NB4 (cell line): ENCODE data around the gene CMC2.
A peak's percentile ranks its signal among the peaks of the same experiment; 100 is the strongest.

Experiments
- DNase-seq: peaks from one replicate; pipeline ENCODE4 v3.0.0; 2010; ENCODE audit warnings: low read depth
- H3K4me3 ChIP-seq: one replicate; pipeline ENCODE4 v1.5.1; 2011; ENCODE audit warnings: mild to moderate bottlenecking, low read depth, low read length, moderate library complexity
- MYC ChIP-seq: IDR thresholded peaks from 2 replicates; pipeline ENCODE4 v1.6.1; 2011; ENCODE audit warnings: low read depth, low read length
- POLR2A ChIP-seq: IDR thresholded peaks from 2 replicates; pipeline ENCODE4 v1.6.1; 2011; ENCODE audit warnings: mild to moderate bottlenecking; ENCODE audit not compliant: insufficient read length; ENCODE audit errors: extremely low read depth
- TF ChIP-seq, protein P1 (sequence below): IDR thresholded peaks from 2 replicates; pipeline ENCODE4 v1.6.1; 2011; ENCODE audit warnings: low read depth, low read length
- TF ChIP-seq, protein P2 (sequence below): IDR thresholded peaks from one replicate; pipeline ENCODE4 v1.5.1; 2012; ENCODE audit warnings: low read depth, low read length

Gene CMC2

DNA sequence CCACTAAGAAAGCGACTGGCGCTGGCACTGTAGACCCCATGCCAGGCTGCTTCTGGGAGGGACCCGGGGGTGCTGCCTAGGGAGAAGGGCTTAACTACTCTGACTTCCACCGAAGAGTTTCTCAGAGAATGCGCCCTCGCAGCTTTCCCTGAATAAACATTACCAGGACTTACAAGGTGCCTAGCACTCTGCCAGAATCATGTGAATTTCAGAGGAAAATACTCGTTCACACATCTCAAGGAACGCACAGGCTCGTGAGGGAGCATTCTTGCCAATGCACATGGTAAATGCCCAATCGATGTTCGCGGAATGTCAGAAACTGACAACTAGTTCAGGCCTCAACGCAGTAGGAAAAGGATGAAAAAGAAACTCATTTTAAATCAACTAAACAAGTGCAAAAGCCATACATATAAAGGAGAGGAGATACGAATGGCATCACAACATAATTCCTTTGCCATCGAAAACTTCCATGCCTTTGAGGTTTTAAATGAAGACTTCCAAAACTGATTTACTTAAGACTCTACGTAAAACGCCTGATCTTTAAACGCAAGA lies 999 bp downstream of the CMC2 start:
- TF ChIP-seq, protein P1, sequence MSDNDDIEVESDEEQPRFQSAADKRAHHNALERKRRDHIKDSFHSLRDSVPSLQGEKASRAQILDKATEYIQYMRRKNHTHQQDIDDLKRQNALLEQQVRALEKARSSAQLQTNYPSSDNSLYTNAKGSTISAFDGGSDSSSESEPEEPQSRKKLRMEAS, result no peak
- no peak for TF ChIP-seq POLR2A
- no peak for TF ChIP-seq MYC
- TF ChIP-seq, protein P2, sequence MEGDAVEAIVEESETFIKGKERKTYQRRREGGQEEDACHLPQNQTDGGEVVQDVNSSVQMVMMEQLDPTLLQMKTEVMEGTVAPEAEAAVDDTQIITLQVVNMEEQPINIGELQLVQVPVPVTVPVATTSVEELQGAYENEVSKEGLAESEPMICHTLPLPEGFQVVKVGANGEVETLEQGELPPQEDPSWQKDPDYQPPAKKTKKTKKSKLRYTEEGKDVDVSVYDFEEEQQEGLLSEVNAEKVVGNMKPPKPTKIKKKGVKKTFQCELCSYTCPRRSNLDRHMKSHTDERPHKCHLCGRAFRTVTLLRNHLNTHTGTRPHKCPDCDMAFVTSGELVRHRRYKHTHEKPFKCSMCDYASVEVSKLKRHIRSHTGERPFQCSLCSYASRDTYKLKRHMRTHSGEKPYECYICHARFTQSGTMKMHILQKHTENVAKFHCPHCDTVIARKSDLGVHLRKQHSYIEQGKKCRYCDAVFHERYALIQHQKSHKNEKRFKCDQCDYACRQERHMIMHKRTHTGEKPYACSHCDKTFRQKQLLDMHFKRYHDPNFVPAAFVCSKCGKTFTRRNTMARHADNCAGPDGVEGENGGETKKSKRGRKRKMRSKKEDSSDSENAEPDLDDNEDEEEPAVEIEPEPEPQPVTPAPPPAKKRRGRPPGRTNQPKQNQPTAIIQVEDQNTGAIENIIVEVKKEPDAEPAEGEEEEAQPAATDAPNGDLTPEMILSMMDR, result no peak
- H3K4me3 ChIP-seq, result peak overlapping the region; percentile 65
- DNase-seq, result peak; percentile 45

DNA sequence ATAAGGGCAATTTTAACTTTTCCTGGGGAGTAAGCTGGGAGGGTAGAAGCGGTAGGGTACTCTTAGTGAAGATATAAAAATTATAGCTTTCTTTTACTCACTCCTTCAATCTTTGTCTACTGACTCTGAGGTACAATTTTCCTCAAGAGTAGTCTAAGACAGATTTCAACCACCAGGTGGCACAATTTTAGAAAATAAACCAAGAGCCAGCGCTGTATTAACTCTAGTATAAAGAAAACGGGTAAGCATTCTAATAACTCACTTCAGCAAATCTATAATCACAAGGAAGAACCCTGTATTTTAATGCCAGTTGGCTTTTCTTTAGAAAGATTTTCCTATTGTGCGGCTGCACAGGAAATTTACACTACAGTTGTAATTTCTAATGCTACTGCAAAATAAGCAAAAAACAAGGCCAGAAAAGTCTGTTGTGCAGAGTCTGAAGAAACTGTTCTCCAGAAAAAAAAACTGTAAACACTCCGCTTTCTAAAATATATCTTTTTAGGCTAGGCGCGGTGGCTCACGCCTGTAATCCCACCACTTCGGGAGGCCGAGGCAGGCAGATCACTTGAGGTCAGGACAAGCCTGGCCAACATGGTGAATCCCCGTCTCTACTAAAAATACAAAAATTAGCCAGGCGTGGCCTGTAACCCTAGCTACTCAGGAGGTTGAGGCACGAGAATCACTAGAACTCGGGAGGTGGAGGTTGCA lies 1.9 kb downstream of the CMC2 start:
- TF ChIP-seq, protein P2, result peak; percentile 51
- TF ChIP-seq, protein P1, result no peak
- H3K4me3 ChIP-seq, result peak overlapping the region; percentile 65
- peak; percentile 73 for DNase-seq

DNA sequence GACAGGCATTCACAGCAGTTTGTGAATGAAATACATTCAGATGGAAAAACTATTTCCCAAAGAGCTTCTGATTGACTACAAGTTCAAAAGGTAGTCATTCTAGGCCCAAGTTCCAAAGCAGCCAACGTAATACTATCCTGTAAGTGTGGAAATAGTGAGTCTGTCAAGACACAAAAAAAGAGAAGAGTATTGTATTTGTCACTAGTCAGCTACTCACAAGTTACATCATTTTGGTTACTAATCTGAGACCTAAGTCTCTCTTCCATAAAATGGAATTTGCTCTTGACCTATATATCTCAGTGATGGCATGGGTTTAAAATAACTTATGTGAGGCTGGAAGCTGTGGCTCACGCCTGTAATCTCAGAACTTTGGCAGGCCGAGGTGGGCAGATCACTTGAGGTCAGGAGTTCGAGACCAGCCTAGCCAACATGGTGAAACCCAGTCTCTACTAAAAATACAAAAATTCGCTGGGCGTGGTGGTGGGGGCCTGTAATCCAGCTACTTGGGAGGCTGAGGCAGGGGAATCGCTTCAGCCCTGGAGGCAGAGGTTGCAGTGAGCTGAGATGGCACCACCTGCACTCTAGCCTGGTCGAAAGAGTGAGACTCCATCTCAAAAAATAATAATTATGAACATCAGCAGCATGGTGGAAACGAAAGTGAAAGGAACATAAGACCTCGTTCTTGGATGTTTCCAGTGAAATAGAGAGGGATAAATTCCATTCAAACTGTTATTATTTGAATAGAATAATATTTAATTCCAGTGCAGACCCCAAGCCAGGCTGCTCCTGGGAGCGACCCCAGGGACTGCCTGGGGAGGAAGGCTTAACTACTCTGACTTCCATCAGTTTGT lies 2.9 kb downstream of the CMC2 start:
- no peak for DNase-seq
- H3K4me3 ChIP-seq, result peak overlapping the region; percentile 65
- TF ChIP-seq POLR2A (no peak), MYC (no peak)
- TF ChIP-seq, protein P2, result no peak
- TF ChIP-seq, protein P1, result no peak

DNA sequence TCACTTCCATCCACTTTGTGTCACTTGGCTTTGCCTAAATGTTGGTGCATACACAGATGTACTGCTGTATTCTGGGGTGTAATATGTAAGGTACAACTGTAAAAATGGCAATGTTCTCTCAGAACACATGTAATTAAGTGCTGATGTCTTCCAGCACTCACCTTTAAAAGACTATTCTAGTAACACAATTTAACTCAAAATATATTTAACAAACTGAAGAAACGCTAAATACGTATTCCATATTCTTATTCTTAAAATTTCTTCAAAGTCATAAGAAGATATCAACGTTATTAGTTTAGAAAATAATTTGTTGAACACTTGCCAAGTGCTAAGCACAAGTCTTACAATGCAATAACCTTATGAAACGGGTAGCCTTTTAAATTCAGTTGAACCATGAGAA lies 3.6 kb downstream of the CMC2 start:
- TF ChIP-seq MYC (no peak), POLR2A (no peak)
- TF ChIP-seq, protein P2, result no peak
- TF ChIP-seq, protein P1, result no peak
- no peak for DNase-seq
- no peak overlapping the region for H3K4me3 ChIP-seq

DNA sequence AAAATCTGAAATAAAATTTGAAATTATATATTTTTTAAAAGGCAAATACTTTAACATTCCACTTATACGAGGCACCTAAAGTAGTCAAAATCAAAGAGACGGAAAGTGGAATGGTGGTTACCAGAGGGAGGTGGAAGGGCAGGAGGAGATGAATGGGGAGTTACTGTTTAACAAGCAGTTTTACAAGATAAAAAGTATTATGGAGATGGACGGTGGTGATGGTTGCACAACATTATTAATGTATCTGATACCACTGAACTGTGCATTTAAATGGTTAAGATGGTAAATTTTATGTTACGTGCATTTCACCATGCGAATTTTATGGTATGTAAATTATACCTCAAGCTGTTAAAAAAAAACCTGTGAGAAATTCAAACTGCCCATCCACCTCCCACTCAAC lies 5.4 kb downstream of the CMC2 start:
- no peak for DNase-seq
- H3K4me3 ChIP-seq, result no peak overlapping the region
- TF ChIP-seq, protein P2, result no peak
- TF ChIP-seq MYC, result no peak
